ENCODE data around the gene REEP6. TPM values are rescaled to one million over a fixed set of nuclear protein-coding genes. Genes with fewer than 3 reads are reported as not detected.
A peak's percentile ranks its signal among the peaks of the same experiment; 100 is the strongest.

REEP6 gene
- total and polyA plus RNA-seq, 2 of the 8 experiments (the other 6 are each of a cell fraction or from before 2014, with no cell fraction given): 12.6 to 20.7 TPM

DNA sequence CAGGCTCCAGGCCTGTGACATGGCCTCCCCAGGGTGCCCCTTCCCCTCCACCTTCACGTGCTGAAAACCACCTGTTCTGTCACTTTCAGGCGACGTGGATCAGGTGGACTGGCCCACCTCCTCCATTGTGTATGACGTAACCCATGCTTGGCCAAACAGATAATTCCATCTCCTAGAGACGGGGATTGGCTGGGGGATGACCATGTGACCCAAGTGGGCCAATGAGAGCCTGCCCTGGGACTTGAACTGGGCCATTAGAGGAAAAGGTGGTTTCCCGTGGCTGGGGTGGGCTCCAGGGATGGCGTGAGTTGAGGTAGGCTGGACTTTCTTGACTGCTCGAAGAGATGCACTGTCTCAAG, 25.4 kb downstream of the REEP6 start:
- Histone ChIP-seq H3K4me2 (ENCODE audit: insufficient read depth in 1 of 2, low read depth in 2 of 2, low read length in 2 of 2) (no peak overlapping the region), H3K4me3 (ENCODE audit: extremely low read depth in 1 of 4, insufficient read depth in 2 of 4, low read depth in 3 of 4, low read length in 4 of 4) (no peak overlapping the region), H3K9me3 (ENCODE audit: insufficient read depth in 2 of 2, low read depth in 1 of 2, low read length in 1 of 2) (no peaks in the 10 kb centered on the region), H3K79me1 (ENCODE audit: low read depth, low read length) (no peaks in the 10 kb centered on the region), H3K14ac (ENCODE audit: insufficient read length) (no peak overlapping the region), H3K36me3 (ENCODE audit: control insufficient read depth in 2 of 4, insufficient read depth in 4 of 4, low read length in 3 of 4) (no peaks in the 10 kb centered on the region), H3K18ac (ENCODE audit: extremely low read depth, low read length) (no peak overlapping the region), H3K4ac (replicated peaks; ENCODE audit: insufficient read length, low read depth, low read length) (no peak overlapping the region), H4K5ac (ENCODE audit: insufficient read length, low read depth, low read length) (no peak overlapping the region), H3K79me2 (ENCODE audit: control insufficient read depth in 1 of 2, insufficient read depth in 2 of 2, low read length in 2 of 2) (no peaks in the 10 kb centered on the region), H3K23me2 (ENCODE audit: low read depth, low read length) (no peaks in the 10 kb centered on the region; the same call in 1 of the 2 replicates), H3K4me1 (replicated peaks in 1 of 4; ENCODE audit: control insufficient read depth in 3 of 4, insufficient read depth in 4 of 4, low read length in 3 of 4) (no peaks in the 10 kb centered on the region; a peak in 1 of 7 replicates), H2BK12ac (ENCODE audit: low read depth, low read length) (no peak overlapping the region), H3K9ac (replicated peaks in 1 of 4; ENCODE audit: extremely low read depth in 1 of 4, low read depth in 3 of 4, low read length in 3 of 4) (no peak overlapping the region), H2BK20ac (ENCODE audit: low read length) (no peak overlapping the region), H2AFZ (ENCODE audit: low read length) (no peak overlapping the region), H2BK15ac (ENCODE audit: low read length) (no peak overlapping the region), H2AK5ac (ENCODE audit: low read depth, low read length) (no peak overlapping the region), H3K27ac (ENCODE audit: low read depth, low read length) (no peak overlapping the region), H4K8ac (ENCODE audit: extremely low read depth, insufficient read depth, low read length) (no peak overlapping the region), H3K27me3 (replicated peaks in 1 of 4; ENCODE audit: control insufficient read depth in 3 of 4, extremely low read depth in 1 of 4, insufficient read depth in 3 of 4, low read length in 3 of 4) (peaks cover 0 to 10% (median 6%) of the 10 kb centered on the region in 4 experiments; a peak in 5 of 7 replicates), H4K91ac (replicated peaks; ENCODE audit: insufficient read length, low read length) (no peak overlapping the region), H4K20me1 (replicated peaks in 1 of 2; ENCODE audit: control insufficient read depth in 1 of 2, insufficient read depth in 2 of 2, low read length in 2 of 2) (peaks cover 0 to 6% of the 10 kb centered on the region in 2 experiments), H2BK5ac (ENCODE audit: low read depth, low read length) (no peak overlapping the region), H3K56ac (replicated peaks; ENCODE audit: insufficient read length, low read depth, low read length) (no peak overlapping the region), H2BK120ac (replicated peaks; ENCODE audit: low read depth, low read length) (no peak overlapping the region), H3K23ac (ENCODE audit: insufficient read length) (no peak overlapping the region)
- ChIA-PET POLR2A (ENCODE audit: partially characterized antibody) (no interaction called here), CTCF (ENCODE audit: partially characterized antibody) (no interaction called here)
- TF ChIP-seq SP1 (IDR thresholded peaks at IDR 0.05; ENCODE audit: low read depth, low read length) (no peak), RAD21 (IDR thresholded peaks at IDR 0.05 in 1 of 2, conservative IDR thresholded peaks at IDR 0.05 in 1 of 2; ENCODE audit: low read depth in 2 of 2, low read length in 2 of 2) (no peak), TCF12 (IDR thresholded peaks at IDR 0.05; ENCODE audit: low read depth, low read length) (no peak)
- TF ChIP-seq, protein P1, sequence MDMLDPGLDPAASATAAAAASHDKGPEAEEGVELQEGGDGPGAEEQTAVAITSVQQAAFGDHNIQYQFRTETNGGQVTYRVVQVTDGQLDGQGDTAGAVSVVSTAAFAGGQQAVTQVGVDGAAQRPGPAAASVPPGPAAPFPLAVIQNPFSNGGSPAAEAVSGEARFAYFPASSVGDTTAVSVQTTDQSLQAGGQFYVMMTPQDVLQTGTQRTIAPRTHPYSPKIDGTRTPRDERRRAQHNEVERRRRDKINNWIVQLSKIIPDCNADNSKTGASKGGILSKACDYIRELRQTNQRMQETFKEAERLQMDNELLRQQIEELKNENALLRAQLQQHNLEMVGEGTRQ (IDR thresholded peaks at IDR 0.05; ENCODE audit: low read length): peak; percentile 61
- WGBS, 2 experiments (ENCODE audit: extremely low coverage in 1 of 2, insufficient coverage in 1 of 2, insufficient read length in 1 of 2, insufficient replicate concordance in 2 of 2, low coverage in 1 of 2, low lambda C conversion rate in 2 of 2, missing lambda C conversion rate in 1 of 2): 91% methylated on average over 6 of the region's 8 CpGs; no CpG with 5 or more reads in 1 of the 2 experiments
- no peak for FAIRE-seq
- DNase-seq (ENCODE audit: low read depth in 1 of 2, low spot score in 2 of 2): no peak

Measured in H1 (cell line).